ENCODE data around the gene CRY2.

CRY2 gene

DNA sequence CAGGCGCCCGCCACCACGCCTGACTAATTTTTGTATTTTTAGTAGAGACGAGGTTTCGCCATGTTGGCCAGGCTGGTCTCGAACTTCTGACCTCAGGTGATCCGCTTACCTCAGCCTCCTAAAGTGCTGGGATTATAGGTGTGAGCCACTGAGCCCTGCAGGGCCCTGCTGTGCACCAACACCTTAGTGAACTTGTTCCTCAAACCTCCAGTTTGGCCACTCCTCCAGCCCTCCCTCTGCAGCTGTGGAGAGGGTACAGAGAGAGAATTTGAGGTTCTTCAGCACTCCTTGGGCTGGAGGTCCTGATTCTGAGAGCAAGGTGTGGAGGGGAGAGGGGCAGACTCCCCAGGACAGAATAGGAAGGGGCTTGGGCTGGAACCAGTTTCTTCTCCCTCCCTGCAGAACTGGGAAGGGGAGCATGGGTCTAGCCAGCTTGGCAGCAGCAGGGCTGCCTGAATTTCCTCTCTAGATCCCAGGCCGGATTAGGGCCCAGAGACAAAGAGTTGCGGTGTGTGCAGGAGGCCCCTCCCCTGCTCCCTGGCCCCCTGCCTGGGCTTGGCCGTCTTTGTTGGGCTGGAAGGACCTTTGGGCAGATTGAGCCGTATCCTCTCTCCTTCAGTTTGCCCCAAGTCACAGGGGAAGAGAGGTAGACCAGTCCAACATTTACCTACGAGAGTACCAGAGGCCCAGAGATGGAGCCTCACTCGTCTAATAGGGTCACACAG lies 72.7 kb downstream of the CRY2 start:
- no peak for DNase-seq

DNA sequence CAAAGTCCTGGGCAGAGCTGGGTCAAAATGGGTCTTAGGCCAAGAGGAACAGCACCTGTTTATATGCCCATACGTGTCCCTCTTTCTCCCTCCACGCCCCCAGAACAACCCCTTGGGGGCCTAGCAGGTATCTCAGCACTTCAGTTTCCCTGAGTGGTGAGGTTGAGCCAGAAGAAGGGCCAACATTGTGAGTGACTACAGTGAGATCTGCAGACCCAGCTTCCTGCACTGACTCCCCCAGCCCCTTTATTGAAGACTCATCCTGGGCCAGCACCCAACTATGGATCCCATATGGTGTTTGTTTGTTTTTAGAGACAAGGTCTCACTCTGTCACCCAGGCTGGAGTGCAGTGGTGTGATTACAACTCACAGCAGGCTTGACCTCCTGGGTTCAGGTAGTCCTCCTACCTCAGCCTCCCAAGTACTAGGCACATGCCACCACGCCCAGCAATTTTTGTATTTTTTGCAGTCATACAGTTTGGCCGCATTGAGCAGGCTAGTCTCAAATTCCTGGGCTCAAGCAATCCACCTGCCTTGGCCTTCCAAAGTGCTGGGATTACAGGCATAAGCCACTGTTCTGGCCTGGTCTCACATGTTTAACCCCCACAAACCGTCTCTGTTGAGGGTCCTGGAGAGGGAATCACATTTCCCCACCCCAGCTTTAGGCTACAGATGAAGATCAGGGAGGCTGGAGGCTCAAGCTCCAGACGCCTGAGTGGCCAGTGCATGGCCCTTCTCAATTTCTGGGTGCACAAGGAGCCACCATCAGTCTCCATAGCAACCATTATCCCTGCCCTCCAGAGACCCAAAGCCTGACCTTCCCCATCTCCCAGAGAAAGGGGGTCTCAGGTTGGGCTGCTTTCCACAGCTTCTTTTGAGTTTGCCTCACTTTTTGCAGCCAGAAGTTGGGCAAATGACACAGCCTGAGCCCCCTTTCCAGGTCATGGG lies 73.5 kb downstream of the CRY2 start:
- DNase-seq: no peak

- DNase-seq: no peak
These were observed 74.5 kb downstream of the CRY2 start for GRCh38 chr11:45921561-45922424.

- DNase-seq: no peak
These were observed 75.3 kb downstream of the CRY2 start, which contains the start of gene LARGE2 for GRCh38 chr11:45922425-45923082. Gene LARGE2 (plus strand): TSS chr11:45922656. CDS start chr11:45922883, 227 bp downstream.

DNA sequence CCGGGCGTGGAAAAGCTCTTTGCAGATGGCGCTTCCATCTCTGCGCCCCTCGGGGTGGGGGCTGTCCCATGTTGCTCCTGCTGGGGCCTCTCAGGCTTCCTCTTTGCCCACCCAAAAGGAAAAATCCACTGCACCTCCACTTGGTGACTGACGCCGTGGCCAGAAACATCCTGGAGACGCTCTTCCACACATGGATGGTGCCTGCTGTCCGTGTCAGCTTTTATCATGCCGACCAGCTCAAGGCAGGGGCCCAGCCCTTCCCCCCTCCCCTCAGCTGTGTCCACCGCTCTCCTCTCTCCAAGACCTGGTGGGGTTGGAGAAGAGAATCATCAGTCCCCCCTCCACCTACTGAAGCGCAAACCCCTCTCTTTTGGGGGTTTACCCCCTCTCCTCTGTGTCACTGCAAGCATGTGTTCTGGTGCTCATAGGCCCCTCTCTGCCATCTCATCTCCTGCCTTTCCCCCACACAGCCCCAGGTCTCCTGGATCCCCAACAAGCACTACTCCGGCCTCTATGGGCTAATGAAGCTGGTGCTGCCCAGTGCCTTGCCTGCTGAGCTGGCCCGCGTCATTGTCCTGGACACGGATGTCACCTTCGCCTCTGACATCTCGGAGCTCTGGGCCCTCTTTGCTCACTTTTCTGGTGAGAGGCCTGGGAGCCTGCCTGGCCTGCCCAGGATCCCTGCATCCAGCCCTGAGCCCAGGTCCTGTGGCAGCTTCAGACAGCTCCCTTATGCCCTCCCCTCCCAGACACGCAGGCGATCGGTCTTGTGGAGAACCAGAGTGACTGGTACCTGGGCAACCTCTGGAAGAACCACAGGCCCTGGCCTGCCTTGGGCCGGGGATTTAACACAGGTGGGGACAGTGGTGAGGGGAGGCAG lies 77.0 kb downstream of the CRY2 start:
- DNase-seq: no peak

- no peak for DNase-seq
These were observed 77.7 kb downstream of the CRY2 start for GRCh38 chr11:45924927-45925326.

DNA sequence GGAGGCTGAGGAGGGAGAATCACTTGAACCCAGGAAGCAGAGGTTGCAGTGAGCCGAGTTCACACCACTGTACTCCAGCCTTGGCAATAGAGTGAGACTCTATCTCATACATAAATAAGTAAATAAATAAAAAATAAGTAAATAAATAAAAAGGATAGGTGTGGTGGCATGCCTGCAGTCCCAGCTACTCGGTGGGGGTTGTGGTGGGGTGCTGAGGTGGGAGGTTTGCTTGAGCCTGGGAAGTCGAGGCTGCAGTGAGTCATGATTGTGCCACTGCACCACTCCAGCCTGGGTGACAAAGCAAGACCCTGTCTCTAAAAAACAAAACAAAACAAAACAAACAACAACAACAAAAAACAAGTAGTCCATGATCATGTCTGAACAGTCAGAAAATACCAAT lies 78.3 kb downstream of the CRY2 start:
- DNase-seq: no peak

DNA sequence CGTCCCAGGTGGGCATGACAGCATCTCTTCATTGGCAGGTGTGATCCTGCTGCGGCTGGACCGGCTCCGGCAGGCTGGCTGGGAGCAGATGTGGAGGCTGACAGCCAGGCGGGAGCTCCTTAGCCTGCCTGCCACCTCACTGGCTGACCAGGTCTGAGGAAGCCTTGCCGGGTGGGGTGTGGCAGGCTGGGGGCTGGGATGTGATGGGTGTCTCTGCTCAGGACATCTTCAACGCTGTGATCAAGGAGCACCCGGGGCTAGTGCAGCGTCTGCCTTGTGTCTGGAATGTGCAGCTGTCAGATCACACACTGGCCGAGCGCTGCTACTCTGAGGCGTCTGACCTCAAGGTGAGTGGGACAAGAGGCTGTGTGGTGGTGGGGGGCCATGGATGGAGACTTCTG lies 78.7 kb downstream of the CRY2 start:
- no peak for DNase-seq

GRCh38 chr11:45926536-45927331 lies 79.5 kb downstream of the CRY2 start:
- DNase-seq: no peak

- DNase-seq: no peak
These were observed 80.0 kb downstream of the CRY2 start for GRCh38 chr11:45927332-45927683.

GRCh38 chr11:45927684-45928413 lies 80.6 kb downstream of the CRY2 start:
- no peak for DNase-seq

DNA sequence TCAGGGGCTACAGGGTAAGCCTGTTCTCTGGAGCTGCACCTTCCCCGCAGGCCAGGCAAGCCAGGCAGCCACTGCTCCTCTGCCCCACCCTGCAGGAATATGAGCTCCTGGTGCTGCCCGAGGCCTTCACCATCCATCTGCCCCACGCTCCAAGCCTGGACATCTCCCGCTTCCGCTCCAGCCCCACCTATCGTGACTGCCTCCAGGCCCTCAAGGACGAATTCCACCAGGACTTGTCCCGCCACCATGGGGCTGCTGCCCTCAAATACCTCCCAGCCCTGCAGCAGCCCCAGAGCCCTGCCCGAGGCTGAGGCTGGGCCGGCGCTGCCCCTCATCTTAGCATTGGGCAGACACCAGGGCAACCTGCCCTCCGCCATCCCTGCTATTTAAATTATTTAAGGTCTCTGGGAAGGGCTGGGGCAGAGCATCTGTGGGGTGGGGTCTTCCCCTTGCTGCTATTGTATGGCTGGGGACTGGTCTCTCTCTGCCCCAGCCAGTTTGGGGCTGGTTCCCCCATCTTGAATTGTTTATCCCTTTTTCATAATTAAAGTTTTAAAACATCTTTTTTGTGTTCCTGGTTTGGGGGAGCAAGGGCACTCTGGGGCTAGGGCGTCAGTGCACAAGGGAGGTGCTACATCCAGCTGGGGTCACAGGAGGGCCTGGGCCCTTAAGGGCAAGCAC lies 81.4 kb downstream of the CRY2 start:
- DNase-seq: no peak

DNA sequence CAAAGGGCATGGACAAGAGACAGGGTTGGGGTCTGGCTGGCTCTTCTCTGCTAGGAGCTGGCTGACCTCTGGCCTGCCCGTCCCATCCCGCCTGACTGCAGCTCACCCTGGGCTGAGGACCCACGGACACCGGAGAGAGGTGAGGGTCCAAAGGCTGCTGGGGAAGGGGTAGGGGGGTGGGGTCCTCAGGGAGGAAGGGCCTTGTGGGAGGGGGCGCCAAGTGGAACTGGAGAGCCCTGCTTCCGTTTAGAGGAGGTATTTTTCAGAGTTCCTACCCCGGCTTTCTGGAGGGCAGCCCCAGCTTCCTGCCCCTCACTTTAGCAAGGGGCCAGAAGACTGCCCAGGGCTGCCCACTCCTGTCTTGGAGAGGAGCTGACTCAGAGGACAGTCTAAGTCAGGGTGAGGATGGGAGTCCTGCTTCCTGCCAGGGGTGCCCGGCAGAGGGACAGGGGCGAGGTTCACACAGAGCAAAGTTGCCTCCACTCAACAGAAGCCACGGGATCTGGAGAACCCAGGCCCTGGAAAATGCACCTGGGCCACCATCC lies 82.3 kb downstream of the CRY2 start:
- DNase-seq: no peak

- peak in 1 of 2 donors; percentile 82 for DNase-seq
These were observed 82.9 kb downstream of the CRY2 start for GRCh38 chr11:45930031-45930794.

DNA sequence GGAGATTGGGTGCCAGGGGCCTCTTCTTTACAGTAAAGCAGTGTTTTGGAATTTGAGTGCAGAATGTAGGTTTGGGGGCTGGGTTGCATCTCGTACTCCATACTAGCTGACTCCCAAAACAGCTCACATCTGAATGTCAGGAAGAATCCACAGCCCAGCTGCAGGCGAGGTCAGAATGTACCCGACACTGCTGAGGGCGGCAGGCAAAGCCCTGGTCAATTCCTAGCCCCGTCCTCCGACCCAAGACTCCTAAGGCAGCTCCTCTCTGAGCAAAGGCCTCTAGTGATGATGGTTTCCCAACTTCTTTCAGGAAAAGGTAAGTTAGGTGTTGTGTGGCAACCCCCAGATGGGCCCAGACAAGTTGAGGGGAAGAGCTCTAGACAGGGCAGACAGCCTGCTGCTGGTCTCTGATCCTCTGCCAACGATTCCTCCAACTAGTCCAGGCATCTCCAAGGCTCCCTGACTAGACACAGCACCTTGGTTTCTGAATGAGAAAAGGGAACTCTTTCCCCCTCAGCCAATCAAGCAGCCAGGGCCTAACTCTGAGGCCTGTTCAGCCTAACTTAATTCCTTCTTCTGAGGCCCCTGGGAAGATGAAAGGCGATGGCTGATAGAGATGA lies 83.8 kb downstream of the CRY2 start:
- no peak for DNase-seq

GRCh38 chr11:45931739-45932138 lies 84.5 kb downstream of the CRY2 start:
- no peak for DNase-seq

DNA sequence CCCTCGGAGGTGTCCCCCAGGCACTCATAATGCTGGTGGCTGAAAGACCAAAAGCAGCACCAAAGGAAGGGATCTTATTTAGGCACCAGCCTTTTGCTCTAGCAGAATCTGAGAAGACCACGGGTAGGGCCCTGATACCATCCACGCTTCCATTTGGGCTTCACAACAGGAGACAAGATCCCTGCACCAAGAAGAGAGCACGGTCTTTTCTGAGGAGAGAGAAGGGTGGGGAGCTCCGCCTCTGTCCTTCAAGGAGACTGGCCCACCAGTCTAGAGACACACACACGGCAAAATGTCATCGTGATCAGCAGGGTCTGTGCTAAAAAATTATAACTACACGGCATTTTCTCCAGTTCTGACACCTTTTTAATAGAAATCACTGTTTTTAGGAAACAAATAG lies 84.9 kb downstream of the CRY2 start:
- no peak for DNase-seq

Data from bone marrow (tissue), 2 donors.